PFSK-1 (cell line): ENCODE measurements around the gene FGFR2.

Source experiments
- FOXP2 ChIP-seq: optimal IDR thresholded peaks from 2 replicates; pipeline ENCODE3; 2011; ENCODE audit warnings: borderline replicate concordance, control low read depth, inconsistent platforms; ENCODE audit not compliant: insufficient read depth; ENCODE audit errors: extremely low read length, extremely low read depth
- POLR2AphosphoS5 ChIP-seq: IDR thresholded peaks from 2 replicates; pipeline ENCODE4 v1.6.1; 2012; ENCODE audit warnings: low read depth, mild to moderate bottlenecking, control low read depth, low read length, moderate library complexity
- REST ChIP-seq, 2 experiments: IDR thresholded peaks; 2 replicates each; pipeline versions ENCODE4 v1.6.1 to v1.8.0; 2011 to 2012; ENCODE audit warnings: low read depth in 2 of 2, low read length in 2 of 2, control low read depth in 1 of 2, inconsistent platforms in 1 of 2, mild to moderate bottlenecking in 1 of 2, moderate library complexity in 1 of 2; ENCODE audit not compliant: insufficient read depth in 1 of 2
- SIN3A ChIP-seq: IDR thresholded peaks from 2 replicates; pipeline ENCODE4 v1.6.1; 2012; ENCODE audit warnings: mild to moderate bottlenecking, low read length, moderate library complexity, borderline replicate concordance; ENCODE audit not compliant: insufficient read depth
- TAF1 ChIP-seq: IDR thresholded peaks from 2 replicates; pipeline ENCODE4 v1.6.1; 2012; ENCODE audit warnings: low read length, control low read depth, borderline replicate concordance; ENCODE audit not compliant: insufficient read depth

FGFR2 gene

GRCh38 chr10:121440461-121440860 lies 157.8 kb downstream of the FGFR2 start:
- TF ChIP-seq REST (IDR thresholded peaks at IDR 0.05; ENCODE audit: insufficient read depth in 1 of 2, low read depth in 2 of 2, low read length in 2 of 2) (no peak), FOXP2 (no peak), SIN3A (no peak), TAF1 (no peak), POLR2AphosphoS5 (no peak)

GRCh38 chr10:121438333-121438732 lies 159.9 kb downstream of the FGFR2 start:
- TF ChIP-seq SIN3A (no peak), FOXP2 (no peak), REST (IDR thresholded peaks at IDR 0.05; ENCODE audit: insufficient read depth in 1 of 2, low read depth in 2 of 2, low read length in 2 of 2) (no peak), POLR2AphosphoS5 (no peak), TAF1 (no peak)

- TF ChIP-seq TAF1 = no peak
- TF ChIP-seq FOXP2 = no peak
- TF ChIP-seq SIN3A = no peak
- TF ChIP-seq POLR2AphosphoS5 = no peak
- TF ChIP-seq REST (IDR thresholded peaks at IDR 0.05; ENCODE audit: insufficient read depth in 1 of 2, low read depth in 2 of 2, low read length in 2 of 2) = no peak
Measured at GRCh38 chr10:121437596-121437995, 160.6 kb downstream of the FGFR2 start.

- TF ChIP-seq REST (IDR thresholded peaks at IDR 0.05; ENCODE audit: insufficient read depth in 1 of 2, low read depth in 2 of 2, low read length in 2 of 2) = no peak
- TF ChIP-seq TAF1 = no peak
- TF ChIP-seq FOXP2 = no peak
- TF ChIP-seq POLR2AphosphoS5 = no peak
Measured at GRCh38 chr10:121436630-121437341, 161.5 kb downstream of the FGFR2 start.

- TF ChIP-seq TAF1 (no peak), POLR2AphosphoS5 (no peak), SIN3A (no peak), FOXP2 (no peak), REST (IDR thresholded peaks at IDR 0.05; ENCODE audit: insufficient read depth in 1 of 2, low read depth in 2 of 2, low read length in 2 of 2) (no peak)
Measured at GRCh38 chr10:121436281-121436629, 162.0 kb downstream of the FGFR2 start.
